Panc1 (cell line): ENCODE measurements around the gene ZNF282. TPM values are rescaled to one million over a fixed set of nuclear protein-coding genes. Genes with fewer than 3 reads are reported as not detected.

ENCODE experiments used
- ATAC-seq: fragments of 200-7000 bp; cut with Tn5 transposase; 2 replicates; pipeline ENCODE4 v1.9.1; 2020; ENCODE audit warnings: mild to moderate bottlenecking, moderate library complexity
- BruUV-seq: library from RNA; stranded (reverse); fragments of 400-500 nt; replicated peaks from 2 replicates; lab custom pipeline; 2021; lab: Mats Ljungman, UMichigan
- CTCF ChIA-PET: fragments of 300-600 bp; sonication (Branson Sonifier 250); formaldehyde crosslinking; loops from one replicate; lab custom pipeline; 2022; ENCODE audit warnings: antibody characterized with exemption; lab: Charles Lee
- POLR2A ChIA-PET: fragments of 300-600 bp; sonication (Branson Sonifier 250); formaldehyde crosslinking; loops from one replicate; lab custom pipeline; 2022; ENCODE audit warnings: antibody characterized with exemption; lab: Charles Lee
- DNase-seq: peaks from one replicate; pipeline ENCODE4 v3.0.0-alpha.2; 2010; ENCODE audit warnings: low read depth, low spot score
- H3K27ac ChIP-seq: 2 replicates; pipeline ENCODE4 v1.5.1; 2011; ENCODE audit warnings: mild to moderate bottlenecking, low read length, inconsistent platforms
- H3K27me3 ChIP-seq: fragments of 200-500 bp; sonication (Bioruptor generic); 2 replicates; pipeline ENCODE4 v1.6.0; 2014; ENCODE audit warnings: low read length, inconsistent platforms; ENCODE audit not compliant: control insufficient read depth, insufficient read depth
- H3K36me3 ChIP-seq: fragments of 200-500 bp; sonication (Bioruptor generic); 2 replicates; pipeline ENCODE4 v1.5.1; 2014; ENCODE audit warnings: inconsistent platforms, mild to moderate bottlenecking, low read length, moderate library complexity; ENCODE audit not compliant: control insufficient read depth, insufficient read depth
- H3K4me1 ChIP-seq: 2 replicates; pipeline ENCODE4 v1.5.1; 2011; ENCODE audit warnings: inconsistent platforms, mild to moderate bottlenecking, low read length, moderate library complexity; ENCODE audit not compliant: control insufficient read depth, insufficient read depth
- H3K4me3 ChIP-seq, 2 experiments: 2 replicates each; pipeline ENCODE4 v1.5.1; 2011 to 2012; ENCODE audit warnings: low read depth in 2 of 2, low read length in 2 of 2, mild to moderate bottlenecking in 2 of 2, inconsistent platforms in 1 of 2, moderate library complexity in 1 of 2
- H3K9me3 ChIP-seq: fragments of 200-500 bp; sonication (Bioruptor generic); 2 replicates; pipeline ENCODE4 v1.5.1; 2014; ENCODE audit warnings: low read depth, mild to moderate bottlenecking, inconsistent platforms, low read length, moderate library complexity; ENCODE audit not compliant: control insufficient read depth, insufficient read depth
- CTCF ChIP-seq: fragments of 450-650 bp; IDR thresholded peaks from 2 replicates; pipeline ENCODE4 v1.5.1; 2017; ENCODE audit warnings: mild to moderate bottlenecking
- POLR2AphosphoS5 ChIP-seq: IDR thresholded peaks from 2 replicates; pipeline ENCODE4 v1.6.1; 2012; ENCODE audit warnings: mild to moderate bottlenecking, low read depth, low read length, moderate library complexity
- REST ChIP-seq, 2 experiments: IDR thresholded peaks; 2 replicates each; pipeline ENCODE4 v1.6.1; 2011 to 2012; ENCODE audit warnings: low read depth in 2 of 2, control low read depth in 1 of 2, low read length in 1 of 2, mild to moderate bottlenecking in 1 of 2, moderate library complexity in 1 of 2; ENCODE audit not compliant: insufficient read depth in 1 of 2
- SIN3A ChIP-seq: IDR thresholded peaks from 2 replicates; pipeline ENCODE4 v1.6.1; 2012; ENCODE audit warnings: low read depth, mild to moderate bottlenecking, low read length, moderate library complexity, borderline replicate concordance; ENCODE audit not compliant: insufficient read depth
- TCF7L2 ChIP-seq: IDR thresholded peaks from 2 replicates; pipeline ENCODE4 v1.6.1; 2011; ENCODE audit warnings: mild to moderate bottlenecking, low read depth, low read length, inconsistent platforms
- in situ Hi-C: cut with HindIII; loops from 2 replicates; pipeline ENCODE4 v1.10.0; 2016; ENCODE audit warnings: low sequenced_read_pairs, low pct_unique_long_range_greater_than_20kb
- intact Hi-C: fragments of 100-400 bp; cut with micrococcal nuclease; formaldehyde crosslinking; loops from one replicate; pipeline ENCODE4 v1.10.0; 2022; ENCODE audit not compliant: unreplicated experiment
- total RNA-seq: library from RNA; stranded (reverse); gene quantifications from one replicate; pipeline ENCODE4 v1.2.1, GENCODE V29; 2021; ENCODE audit not compliant: unreplicated experiment

The ZNF282 gene
- total RNA-seq, 1 experiment from 2014 or later = 31.6 TPM

GRCh38 chr7:149166630-149167352 is 28.6 kb upstream of the ZNF282 start:
- ATAC-seq (no peak), DNase-seq (no peak)
- H3K36me3 ChIP-seq = peaks cover 23% of the 10 kb centered on the region
- no peaks in the 10 kb centered on the region for H3K4me1 ChIP-seq
- in situ Hi-C loops (no loop called here), intact Hi-C loops (no loop called here)
- no peaks in the 10 kb centered on the region for H3K9me3 ChIP-seq
- no peaks in the 10 kb centered on the region for H3K27me3 ChIP-seq
- TF ChIP-seq SIN3A (no peak), TCF7L2 (no peak), CTCF (no peak), POLR2AphosphoS5 (no peak), REST (IDR thresholded peaks at IDR 0.05; ENCODE audit: insufficient read depth in 1 of 2, low read depth in 2 of 2, low read length in 1 of 2) (no peak)
- BruUV-seq = no TSS peak
- H3K4me3 ChIP-seq = no peak overlapping the region
- no peak overlapping the region for H3K27ac ChIP-seq
- ChIA-PET CTCF (interaction anchor here (0.6 kb wide), 1 partner anchor 40 kb away, joined by 3 read pairs; the partner anchor contains the start of gene ZNF425), POLR2A (no interaction called here)

DNA sequence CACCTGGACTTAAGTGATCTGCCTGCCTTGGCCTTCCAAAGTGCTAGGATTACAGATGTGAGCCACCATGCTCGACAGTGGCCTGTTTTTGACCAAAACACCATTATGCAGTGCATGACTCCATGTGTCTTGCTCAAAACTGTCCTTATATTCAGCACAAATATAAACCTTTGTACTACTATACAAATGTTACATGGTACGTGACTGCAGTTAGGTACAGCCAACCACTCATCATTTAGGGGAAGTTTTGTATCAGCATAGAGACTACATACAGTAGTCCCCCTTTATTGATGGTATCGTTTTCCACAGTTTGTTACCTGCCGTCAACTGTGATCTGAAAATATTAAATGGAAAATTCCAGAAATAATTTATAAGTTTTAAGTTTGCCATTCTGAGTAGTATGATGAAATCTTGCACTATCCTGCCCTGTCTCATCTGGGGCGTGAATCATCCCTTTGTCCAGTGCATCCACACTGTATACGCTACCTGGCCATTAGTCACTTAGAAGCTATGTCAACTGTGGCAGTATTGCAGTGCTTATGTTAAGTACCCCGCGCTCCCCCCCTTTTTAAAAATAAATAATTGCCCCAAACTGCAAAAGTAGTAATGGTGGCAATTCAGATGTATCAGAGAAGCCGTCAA is 23.3 kb upstream of the ZNF282 start:
- Histone ChIP-seq H3K27me3 (no peaks in the 10 kb centered on the region), H3K4me1 (no peaks in the 10 kb centered on the region), H3K9me3 (no peaks in the 10 kb centered on the region), H3K4me3 (no peak overlapping the region), H3K36me3 (peaks cover 23% of the 10 kb centered on the region), H3K27ac (no peak overlapping the region)
- BruUV-seq = no TSS peak
- ChIA-PET POLR2A (no interaction called here), CTCF (no interaction called here)
- in situ Hi-C loops = no loop called here
- intact Hi-C loops = no loop called here
- DNase-seq = no peak
- TF ChIP-seq SIN3A = no peak
- TF ChIP-seq CTCF = no peak
- no peak for TF ChIP-seq POLR2AphosphoS5
- TF ChIP-seq TCF7L2 = no peak
- TF ChIP-seq REST (IDR thresholded peaks at IDR 0.05; ENCODE audit: insufficient read depth in 1 of 2, low read depth in 2 of 2, low read length in 1 of 2) = no peak
- ATAC-seq = no peak
